Ramos (cell line): ENCODE results near the gene PTPRQ.

ENCODE experiments used
- in situ Hi-C: fragments of 300-500 bp; cut with MboI; formaldehyde crosslinking; loops from one replicate; pipeline ENCODE4 v1.14.3; 2022; ENCODE audit warnings: low sequenced_read_pairs; ENCODE audit not compliant: unreplicated experiment

The PTPRQ gene

DNA sequence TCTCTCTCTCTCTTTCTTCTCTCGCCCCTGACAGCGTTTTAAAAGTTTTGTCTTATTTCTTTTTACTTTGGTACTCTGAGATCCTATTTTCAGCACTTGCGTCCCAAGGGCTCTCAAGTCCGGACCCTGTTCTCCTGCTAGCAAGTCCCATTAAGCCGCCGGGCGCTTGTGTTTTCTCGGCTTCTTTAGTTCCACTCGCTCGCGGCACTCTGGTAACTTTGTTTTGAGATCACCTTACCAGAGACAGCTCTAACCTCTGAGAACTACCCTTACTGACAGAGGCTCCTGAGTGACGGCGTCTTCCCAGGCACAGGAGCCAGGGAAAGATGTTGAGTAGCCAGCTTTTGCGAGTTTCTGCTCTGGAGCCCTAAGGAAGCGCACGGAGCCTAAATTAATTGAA, 270.0 kb downstream of the PTPRQ start:
- in situ Hi-C loops = no loop called here

GRCh38 chr12:80714846-80715245, 270.8 kb downstream of the PTPRQ start:
- in situ Hi-C loops = no loop called here

- in situ Hi-C loops = no loop called here
Observed at GRCh38 chr12:80715713-80716249, 271.7 kb downstream of the PTPRQ start.

DNA sequence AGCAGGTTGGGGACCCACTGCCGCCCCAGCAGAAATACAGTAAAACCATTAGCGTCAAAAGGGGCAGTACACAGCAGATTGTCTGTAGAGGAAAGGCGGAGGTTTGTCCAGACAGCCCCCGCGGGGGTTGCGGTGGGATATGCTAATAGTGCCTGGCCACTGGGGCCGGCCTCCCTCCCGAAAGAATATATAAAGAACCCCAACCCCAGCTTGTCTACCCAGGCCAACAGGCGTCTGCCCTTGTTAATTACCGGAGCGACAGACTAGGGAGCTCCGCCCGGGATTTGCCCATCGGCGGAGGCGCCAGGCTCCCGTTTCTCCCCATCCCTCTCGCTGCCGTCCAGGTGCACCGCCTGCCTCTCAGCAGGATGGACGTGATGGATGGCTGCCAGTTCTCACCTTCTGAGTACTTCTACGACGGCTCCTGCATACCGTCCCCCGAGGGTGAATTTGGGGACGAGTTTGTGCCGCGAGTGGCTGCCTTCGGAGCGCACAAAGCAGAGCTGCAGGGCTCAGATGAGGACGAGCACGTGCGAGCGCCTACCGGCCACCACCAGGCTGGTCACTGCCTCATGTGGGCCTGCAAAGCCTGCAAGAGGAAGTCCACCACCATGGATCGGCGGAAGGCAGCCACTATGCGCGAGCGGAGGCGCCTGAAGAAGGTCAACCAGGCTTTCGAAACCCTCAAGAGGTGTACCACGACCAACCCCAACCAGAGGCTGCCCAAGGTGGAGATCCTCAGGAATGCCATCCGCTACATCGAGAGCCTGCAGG, 272.8 kb downstream of the PTPRQ start, which contains the start of gene MYF5:
Gene MYF5 (plus strand): TSS at position 217 of the 774 bp plus-strand sequence. CDS start 152 bp downstream, at position 369.
- in situ Hi-C loops = no loop called here

DNA sequence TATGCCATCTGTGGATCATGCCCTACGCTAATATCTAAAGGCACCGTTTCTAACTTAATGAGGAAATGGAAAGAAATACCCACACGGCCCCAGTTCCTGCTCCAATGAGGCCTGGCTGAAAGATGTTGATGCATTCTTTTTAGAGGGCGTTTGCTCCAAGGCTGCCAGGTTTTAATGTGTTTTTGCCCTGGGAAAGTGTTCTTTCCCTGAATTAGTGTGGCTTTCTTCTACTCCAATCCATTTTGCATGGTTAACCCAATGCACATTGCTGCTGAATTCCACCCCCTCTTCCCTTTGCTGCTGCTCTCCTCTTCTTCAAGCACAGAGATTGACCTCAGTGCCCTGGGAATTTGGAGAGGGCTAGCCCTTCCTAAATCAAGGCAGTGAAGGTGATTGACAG, 273.8 kb downstream of the PTPRQ start:
- in situ Hi-C loops = no loop called here

- in situ Hi-C loops = no loop called here
Observed at GRCh38 chr12:80720516-80720915, 276.5 kb downstream of the PTPRQ start.

GRCh38 chr12:80721326-80721725, 277.3 kb downstream of the PTPRQ start:
- in situ Hi-C loops = no loop called here
